AG09309 (cell line): ENCODE data around the gene MPRIP.

Experiments
- DNase-seq: peaks from one replicate; pipeline ENCODE4 v3.0.0-alpha.2; 2010; ENCODE audit warnings: low read depth
- H3K4me3 ChIP-seq: 2 replicates; pipeline ENCODE4 v1.5.1; 2011; ENCODE audit warnings: mild to moderate bottlenecking, low read depth, low read length, moderate library complexity; ENCODE audit not compliant: control insufficient read depth
- TF ChIP-seq, protein P1 (sequence below): IDR thresholded peaks from 2 replicates; pipeline ENCODE4 v1.5.1; 2011; ENCODE audit warnings: mild to moderate bottlenecking, low read depth, low read length, inconsistent platforms; ENCODE audit not compliant: insufficient read depth, control insufficient read depth; ENCODE audit errors: missing control alignments

MPRIP gene

DNA sequence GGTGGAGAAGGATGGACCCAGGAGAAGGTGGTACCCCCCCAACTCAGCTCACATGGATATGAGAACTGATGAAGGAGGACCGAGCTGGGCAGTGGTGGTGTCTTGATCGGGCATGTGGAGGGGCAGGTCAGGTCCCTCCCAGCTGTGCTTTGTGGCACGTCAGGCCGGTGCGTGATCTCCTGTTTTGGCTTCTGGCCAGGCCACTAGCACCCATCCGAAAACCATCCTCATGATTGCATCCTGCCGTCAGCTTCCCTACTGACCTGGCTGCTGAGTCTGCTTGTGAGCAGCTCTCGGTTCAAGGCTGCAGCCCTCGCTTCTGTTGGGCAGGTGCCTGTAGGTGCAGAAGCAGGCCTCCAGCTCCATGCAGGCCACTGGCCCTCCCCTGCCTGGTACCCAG, 110.8 kb downstream of the MPRIP start:
- no peak for DNase-seq
- H3K4me3 ChIP-seq, result no peak overlapping the region
- TF ChIP-seq, protein P1, sequence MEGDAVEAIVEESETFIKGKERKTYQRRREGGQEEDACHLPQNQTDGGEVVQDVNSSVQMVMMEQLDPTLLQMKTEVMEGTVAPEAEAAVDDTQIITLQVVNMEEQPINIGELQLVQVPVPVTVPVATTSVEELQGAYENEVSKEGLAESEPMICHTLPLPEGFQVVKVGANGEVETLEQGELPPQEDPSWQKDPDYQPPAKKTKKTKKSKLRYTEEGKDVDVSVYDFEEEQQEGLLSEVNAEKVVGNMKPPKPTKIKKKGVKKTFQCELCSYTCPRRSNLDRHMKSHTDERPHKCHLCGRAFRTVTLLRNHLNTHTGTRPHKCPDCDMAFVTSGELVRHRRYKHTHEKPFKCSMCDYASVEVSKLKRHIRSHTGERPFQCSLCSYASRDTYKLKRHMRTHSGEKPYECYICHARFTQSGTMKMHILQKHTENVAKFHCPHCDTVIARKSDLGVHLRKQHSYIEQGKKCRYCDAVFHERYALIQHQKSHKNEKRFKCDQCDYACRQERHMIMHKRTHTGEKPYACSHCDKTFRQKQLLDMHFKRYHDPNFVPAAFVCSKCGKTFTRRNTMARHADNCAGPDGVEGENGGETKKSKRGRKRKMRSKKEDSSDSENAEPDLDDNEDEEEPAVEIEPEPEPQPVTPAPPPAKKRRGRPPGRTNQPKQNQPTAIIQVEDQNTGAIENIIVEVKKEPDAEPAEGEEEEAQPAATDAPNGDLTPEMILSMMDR, result no peak

DNA sequence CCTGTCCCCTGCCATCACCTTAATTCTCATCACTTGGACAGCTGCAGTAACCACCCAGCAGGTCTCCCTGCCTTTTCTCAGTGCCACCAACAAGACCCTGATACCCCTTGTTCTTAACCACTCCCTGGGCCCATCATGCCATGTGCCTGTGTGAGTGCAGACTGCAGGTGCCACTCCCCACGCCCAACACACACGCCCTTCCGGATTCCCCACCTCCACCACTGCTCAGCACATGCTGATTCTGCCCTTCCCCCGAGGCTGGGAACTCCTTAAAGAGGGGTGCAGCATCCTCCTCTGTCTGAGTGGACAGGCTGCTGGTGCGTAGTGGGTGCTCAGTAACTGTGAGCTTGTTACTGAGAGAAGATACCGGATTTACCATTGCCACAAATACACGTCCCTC, 111.5 kb downstream of the MPRIP start:
- DNase-seq, result no peak
- H3K4me3 ChIP-seq, result no peak overlapping the region
- TF ChIP-seq, protein P1, result no peak

DNA sequence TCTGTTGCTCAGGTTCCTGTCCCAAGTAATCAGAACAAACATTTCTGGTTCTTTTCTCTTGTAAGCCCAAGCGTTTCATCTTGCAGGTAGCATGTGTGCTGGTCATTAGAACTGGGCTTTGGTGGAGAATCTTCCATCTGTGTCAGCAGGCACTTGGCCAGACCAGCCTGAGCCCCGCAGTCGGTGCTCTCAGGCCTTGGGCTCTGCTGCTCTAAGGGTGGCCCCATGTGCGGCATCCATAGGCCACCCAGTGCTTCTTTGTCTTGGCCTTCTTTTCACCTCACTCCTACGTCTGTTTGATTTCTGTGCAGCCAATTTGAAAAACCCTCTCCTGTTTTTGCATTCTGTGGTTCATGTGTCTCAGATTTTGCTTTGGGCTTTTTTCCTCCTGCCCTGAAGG, 112.3 kb downstream of the MPRIP start:
- DNase-seq, result no peak
- H3K4me3 ChIP-seq, result no peak overlapping the region
- TF ChIP-seq, protein P1, result no peak

DNA sequence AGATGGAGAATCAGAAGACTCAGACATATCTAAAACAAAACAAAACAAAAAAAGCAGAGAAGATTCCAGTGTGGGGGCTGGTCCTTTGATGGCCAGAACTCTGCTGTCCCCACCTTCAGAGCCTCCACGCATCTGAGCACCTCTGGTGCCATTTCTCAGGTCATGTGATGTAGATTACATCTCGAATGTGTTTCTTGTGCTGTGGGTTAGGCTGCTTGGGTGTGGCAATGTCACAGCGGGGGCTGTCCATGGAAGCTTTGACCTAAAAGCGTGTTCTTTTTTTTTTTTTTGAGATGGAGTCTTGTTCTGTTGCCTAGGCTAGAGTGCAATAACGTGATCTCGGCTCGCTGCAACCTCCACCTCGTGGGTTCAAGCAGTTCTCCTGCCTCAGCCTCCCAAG, 112.7 kb downstream of the MPRIP start:
- no peak overlapping the region for H3K4me3 ChIP-seq
- TF ChIP-seq, protein P1, result no peak
- DNase-seq, result no peak

DNA sequence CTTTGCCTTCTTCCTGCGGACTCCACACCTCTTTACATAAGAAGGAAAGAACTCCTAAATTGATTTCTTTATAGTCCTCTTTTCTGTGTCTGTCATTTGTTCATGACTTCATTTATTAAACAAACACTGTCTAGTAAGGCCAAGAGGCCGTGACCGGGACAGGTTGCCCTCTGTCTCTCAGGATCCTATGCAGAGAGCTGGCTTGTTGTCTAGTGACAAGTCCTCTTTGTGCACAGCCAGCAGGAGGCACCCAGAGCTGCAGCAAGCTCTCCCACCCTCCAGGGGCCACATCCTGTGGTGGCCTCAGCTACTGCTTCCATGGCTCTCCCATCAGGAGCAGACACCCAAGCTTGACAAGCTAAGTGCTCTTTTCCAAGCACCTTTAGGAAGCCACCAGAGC, 113.3 kb downstream of the MPRIP start:
- DNase-seq, result no peak
- TF ChIP-seq, protein P1, result no peak

DNA sequence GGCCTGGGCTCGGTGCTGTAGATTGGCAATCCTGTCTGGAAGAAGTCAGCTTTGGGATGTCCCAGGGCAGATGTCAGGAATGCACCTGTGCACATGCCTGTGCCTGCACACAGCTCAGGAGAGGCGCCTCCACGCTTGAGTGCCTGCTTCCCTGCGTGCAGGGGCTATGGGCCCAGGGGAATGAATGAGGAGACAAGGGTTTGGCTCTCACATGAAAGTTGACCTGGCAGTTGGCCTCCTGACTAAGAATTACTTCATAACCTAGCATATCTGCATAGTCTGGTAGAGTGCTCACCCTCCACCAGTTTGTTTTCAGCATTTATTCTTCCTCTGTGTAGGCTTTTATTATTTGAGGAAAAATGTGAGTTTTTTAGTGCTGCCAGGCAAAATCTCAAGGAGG, 113.8 kb downstream of the MPRIP start:
- TF ChIP-seq, protein P1, result no peak
- no peak overlapping the region for H3K4me3 ChIP-seq
- no peak for DNase-seq

More for the DNA sequence above, 113.3 kb downstream of the MPRIP start:
- no peak overlapping the region for H3K4me3 ChIP-seq

DNA sequence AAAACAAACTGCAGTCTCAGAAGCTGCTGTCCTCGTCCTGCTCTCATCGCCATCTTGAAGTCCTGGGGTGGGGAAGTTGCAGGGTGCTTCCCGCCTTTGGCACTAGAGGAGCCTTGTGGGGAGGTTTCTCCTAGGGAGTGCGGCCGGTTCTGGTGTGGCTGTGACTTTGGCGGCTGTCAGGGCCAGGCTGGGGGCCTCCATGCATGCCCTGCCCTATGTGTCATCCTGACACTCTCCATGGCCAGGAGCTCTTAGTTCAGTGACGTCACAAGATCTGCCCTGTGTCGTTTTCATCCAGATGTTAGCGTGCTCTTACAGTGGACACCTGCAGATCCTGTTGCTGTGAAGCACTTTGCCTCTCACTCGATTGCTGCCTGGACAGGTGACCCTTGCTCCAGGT, 114.3 kb downstream of the MPRIP start:
- no peak for DNase-seq
- no peak overlapping the region for H3K4me3 ChIP-seq
- TF ChIP-seq, protein P1, result no peak
